Astrocyte of the cerebellum (primary cell): ENCODE results near the gene HS1BP3.
A peak's percentile ranks its signal among the peaks of the same experiment; 100 is the strongest.

Experiments
- DNase-seq: peaks from one replicate; pipeline ENCODE4 v3.0.0-alpha.2; 2011; ENCODE audit warnings: low read depth
- H3K4me3 ChIP-seq: 2 replicates; pipeline ENCODE4 v1.5.1; 2011; ENCODE audit warnings: mild to moderate bottlenecking, low read depth, low read length, moderate library complexity
- CTCF ChIP-seq: IDR thresholded peaks from 2 replicates; pipeline ENCODE4 v1.5.1; 2012; ENCODE audit warnings: low read length, low read depth, moderate library complexity, mild to moderate bottlenecking; ENCODE audit errors: missing control alignments
- in situ Hi-C: cut with HindIII; loops from 2 replicates; pipeline ENCODE4 v1.10.0; 2017; ENCODE audit warnings: low sequenced_read_pairs

Gene HS1BP3

GRCh38 chr2:20585710-20586594 lies 64.9 kb downstream of the HS1BP3 start:
- DNase-seq = no peak
- in situ Hi-C loops = no loop called here
- TF ChIP-seq CTCF = no peak

DNA sequence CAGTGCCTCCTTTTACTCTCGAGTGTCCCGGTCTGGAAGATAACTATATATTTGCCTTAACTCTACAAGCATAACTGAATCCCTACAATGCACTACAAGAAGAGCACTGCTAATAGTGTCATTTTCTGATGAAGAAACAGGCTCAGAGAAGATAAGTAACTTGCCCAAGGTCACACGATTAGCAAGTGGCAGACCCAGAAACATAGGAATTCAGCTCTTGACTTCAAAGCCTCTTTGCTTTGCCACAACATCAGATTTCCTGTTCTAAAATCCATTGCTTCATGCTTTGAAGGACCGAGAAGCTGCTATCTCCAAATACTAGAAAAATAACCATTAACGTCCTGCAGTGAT lies 65.6 kb downstream of the HS1BP3 start:
- in situ Hi-C loops = no loop called here
- no peak overlapping the region for H3K4me3 ChIP-seq
- no peak for DNase-seq
- no peak for TF ChIP-seq CTCF

More at GRCh38 chr2:20585710-20586594, 64.9 kb downstream of the HS1BP3 start:
- no peak overlapping the region for H3K4me3 ChIP-seq

- no peak overlapping the region for H3K4me3 ChIP-seq
- DNase-seq = peak; percentile 98
- in situ Hi-C loops = no loop called here
- TF ChIP-seq CTCF = no peak
Measured at GRCh38 chr2:20584399-20585358, 66.2 kb downstream of the HS1BP3 start.

DNA sequence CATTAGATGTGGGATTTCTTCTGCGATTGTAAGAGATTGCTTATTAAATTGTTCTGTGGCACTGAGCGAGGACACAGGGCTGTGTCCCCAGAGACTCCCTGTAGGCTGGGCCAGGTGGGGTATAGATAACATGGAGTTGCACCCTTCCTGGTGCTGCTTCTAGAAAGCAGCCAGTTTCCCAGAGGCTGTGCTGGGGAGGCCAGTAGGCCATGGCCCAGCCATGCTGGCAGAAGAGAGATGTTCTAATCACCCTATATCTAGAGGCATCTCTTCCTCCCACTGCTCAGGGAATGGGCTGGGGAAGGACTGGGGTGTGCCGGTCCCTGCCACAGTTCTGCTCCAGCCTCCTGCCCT lies 66.9 kb downstream of the HS1BP3 start:
- no peak for TF ChIP-seq CTCF
- no peak for DNase-seq
- in situ Hi-C loops = no loop called here

GRCh38 chr2:20583425-20583881 lies 67.4 kb downstream of the HS1BP3 start:
- DNase-seq = no peak
- TF ChIP-seq CTCF = no peak
- in situ Hi-C loops = no loop called here
- no peak overlapping the region for H3K4me3 ChIP-seq

More for the DNA sequence above, 66.9 kb downstream of the HS1BP3 start:
- H3K4me3 ChIP-seq = no peak overlapping the region

GRCh38 chr2:20582600-20583221 lies 68.2 kb downstream of the HS1BP3 start:
- no peak for DNase-seq
- in situ Hi-C loops = no loop called here

More at GRCh38 chr2:20582600-20583221, 68.2 kb downstream of the HS1BP3 start:
- TF ChIP-seq CTCF = no peak
- H3K4me3 ChIP-seq = no peak overlapping the region
